ENCODE results near the gene GLIS2.

DNA sequence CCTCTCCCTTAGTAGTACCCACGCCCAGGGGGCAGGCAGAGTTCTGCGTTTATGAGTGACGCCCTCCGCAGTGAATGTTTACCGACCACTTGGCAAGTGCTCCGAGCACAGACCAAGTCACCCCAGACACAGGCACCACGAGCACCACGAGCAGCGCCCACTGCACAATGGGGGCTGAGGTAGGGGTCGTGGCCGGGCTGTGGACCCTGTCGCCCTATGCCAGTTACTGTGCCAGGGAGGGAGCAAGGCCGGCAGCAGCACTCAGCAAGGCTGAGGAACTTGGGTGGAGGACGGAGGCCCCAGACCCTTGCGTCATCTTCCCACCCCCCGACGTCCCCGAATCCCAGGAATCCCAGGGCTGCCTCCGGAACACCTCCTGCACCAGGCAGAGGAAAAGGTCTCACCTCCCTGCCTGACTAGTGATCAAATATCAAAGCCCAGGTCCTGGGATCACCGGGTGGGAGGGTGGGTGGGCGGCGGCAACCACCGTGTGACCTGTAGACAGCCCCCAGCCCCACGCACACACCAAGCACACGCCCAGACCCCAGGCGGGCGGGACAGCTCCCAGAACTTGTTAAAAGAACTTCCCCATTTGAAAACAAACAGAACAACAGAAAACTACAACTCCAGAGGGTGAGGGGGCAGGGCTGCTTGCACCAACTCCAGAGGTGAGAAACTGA lies 61.2 kb downstream of the GLIS2 start:
- TF ChIP-seq GATA2 (IDR thresholded peaks at IDR 0.05; ENCODE audit: low read depth, low read length) (no peak), GATA3 (IDR thresholded peaks at IDR 0.05; ENCODE audit: low read depth, low read length) (no peak)

Measured in SH-SY5Y (cell line).